ENCODE results near the gene SLC7A1. TPM values are rescaled to one million over a fixed set of nuclear protein-coding genes. Genes with fewer than 3 reads are reported as not detected.
A peak's percentile ranks its signal among the peaks of the same experiment; 100 is the strongest.

SLC7A1 gene
- total and polyA plus RNA-seq, 2 of the 4 experiments (the other 2 are of a cell fraction), result 9.7 to 22.3 TPM

DNA sequence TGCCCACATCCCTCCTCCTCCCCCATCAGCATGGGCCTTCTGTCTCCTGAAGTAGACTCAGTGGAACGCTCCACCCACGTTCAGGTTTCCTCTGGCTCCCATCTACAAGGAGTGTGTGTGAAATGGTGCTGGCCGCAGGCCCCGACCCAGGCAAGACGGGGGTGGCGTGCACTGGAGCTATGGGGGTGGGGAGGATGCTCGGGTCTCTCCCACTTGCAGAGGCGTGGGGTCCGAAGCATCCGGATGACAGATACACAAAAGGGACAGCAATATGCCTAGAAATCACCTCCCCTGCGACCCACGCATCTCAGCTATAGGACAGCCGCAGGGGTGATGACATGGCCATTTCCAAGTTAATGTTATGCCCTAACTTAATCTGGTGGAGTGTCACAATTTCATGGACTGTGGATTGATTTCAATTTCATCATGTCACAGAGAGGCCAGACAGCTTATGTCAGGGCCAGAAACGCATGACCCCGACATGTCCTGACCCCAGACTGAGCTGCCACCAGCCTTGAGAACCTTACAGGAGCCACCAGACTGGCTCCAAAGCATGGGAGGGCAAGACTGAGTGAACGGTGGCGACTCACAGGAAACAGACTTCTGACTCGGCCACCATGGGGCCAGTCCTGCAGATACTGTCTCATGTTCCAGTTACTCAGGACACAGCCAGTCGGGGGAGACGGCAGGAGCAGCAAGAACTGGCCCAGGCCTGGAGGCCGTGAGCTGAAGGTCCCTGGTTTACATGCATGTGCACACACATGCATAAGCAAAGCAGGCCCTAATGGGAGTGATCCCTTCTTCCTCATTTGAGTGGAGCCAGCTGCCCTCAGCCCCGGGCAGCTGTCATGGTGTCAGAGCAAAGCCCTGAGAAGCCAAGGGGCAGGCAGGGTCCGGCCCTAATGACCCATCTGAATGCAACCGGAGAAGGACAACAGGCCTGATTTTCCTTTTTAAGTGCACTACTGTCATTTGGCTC is 82.2 kb downstream of the SLC7A1 start:
- ChIA-PET POLR2A (ENCODE audit: unreplicated experiment) (no interaction called here), CTCF (no interaction called here)
- H2BK15ac ChIP-seq (ENCODE audit: low read depth, low read length), result no peak overlapping the region
- H2BK5ac ChIP-seq (ENCODE audit: low read depth, low read length, poor library complexity, severe bottlenecking), result no peak overlapping the region
- H3K56ac ChIP-seq (ENCODE audit: extremely low read depth, insufficient read depth, low read length), result no peak overlapping the region
- H4K8ac ChIP-seq (ENCODE audit: low read depth in 2 of 2, low read length in 2 of 2), result peak overlapping the region in 1 of 2 experiments; percentile 5; a peak in 1 of 4 replicates
- peak overlapping the region; percentile 12 for H2AFZ ChIP-seq (replicated peaks; ENCODE audit: low read length, poor library complexity)
- H2BK20ac ChIP-seq (ENCODE audit: low read depth, low read length), result no peak overlapping the region
- H3K14ac ChIP-seq (replicated peaks; ENCODE audit: low read depth, low read length), result no peak overlapping the region
- ATAC-seq (ENCODE audit: low read depth), result peak; percentile 42; the same call in 1 of the 2 replicates
- H3K4me3 ChIP-seq (ENCODE audit: insufficient read depth, low read depth, low read length), result no peak overlapping the region
- TF ChIP-seq BHLHE40 (IDR thresholded peaks at IDR 0.05; ENCODE audit: low read depth, low read length) (no peak), POLR2A (IDR thresholded peaks at IDR 0.05; ENCODE audit: low read depth, low read length) (no peak), RCOR1 (IDR thresholded peaks at IDR 0.05; ENCODE audit: insufficient replicate concordance, low read length) (no peak), FOS (IDR thresholded peaks at IDR 0.05; ENCODE audit: low read depth, low read length) (no peak), NFE2L2 (IDR thresholded peaks at IDR 0.05; ENCODE audit: low read depth, low read length) (no peak), CHD1 (IDR thresholded peaks at IDR 0.05; ENCODE audit: low read depth, low read length) (no peak), SMC3 (IDR thresholded peaks at IDR 0.05; ENCODE audit: low read depth, low read length) (no peak), CEBPB (IDR thresholded peaks at IDR 0.05; ENCODE audit: low read depth, low read length) (no peak), RFX5 (IDR thresholded peaks at IDR 0.05; ENCODE audit: low read depth, low read length) (no peak), MAFK (IDR thresholded peaks at IDR 0.05; ENCODE audit: low read depth, low read length) (no peak), RAD21 (IDR thresholded peaks at IDR 0.05; ENCODE audit: low read length) (no peak; the same call in 1 of the 2 replicates)
- TF ChIP-seq, protein P1, sequence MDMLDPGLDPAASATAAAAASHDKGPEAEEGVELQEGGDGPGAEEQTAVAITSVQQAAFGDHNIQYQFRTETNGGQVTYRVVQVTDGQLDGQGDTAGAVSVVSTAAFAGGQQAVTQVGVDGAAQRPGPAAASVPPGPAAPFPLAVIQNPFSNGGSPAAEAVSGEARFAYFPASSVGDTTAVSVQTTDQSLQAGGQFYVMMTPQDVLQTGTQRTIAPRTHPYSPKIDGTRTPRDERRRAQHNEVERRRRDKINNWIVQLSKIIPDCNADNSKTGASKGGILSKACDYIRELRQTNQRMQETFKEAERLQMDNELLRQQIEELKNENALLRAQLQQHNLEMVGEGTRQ (IDR thresholded peaks at IDR 0.05; ENCODE audit: low read depth, low read length), result no peak
- TF ChIP-seq, protein P2, sequence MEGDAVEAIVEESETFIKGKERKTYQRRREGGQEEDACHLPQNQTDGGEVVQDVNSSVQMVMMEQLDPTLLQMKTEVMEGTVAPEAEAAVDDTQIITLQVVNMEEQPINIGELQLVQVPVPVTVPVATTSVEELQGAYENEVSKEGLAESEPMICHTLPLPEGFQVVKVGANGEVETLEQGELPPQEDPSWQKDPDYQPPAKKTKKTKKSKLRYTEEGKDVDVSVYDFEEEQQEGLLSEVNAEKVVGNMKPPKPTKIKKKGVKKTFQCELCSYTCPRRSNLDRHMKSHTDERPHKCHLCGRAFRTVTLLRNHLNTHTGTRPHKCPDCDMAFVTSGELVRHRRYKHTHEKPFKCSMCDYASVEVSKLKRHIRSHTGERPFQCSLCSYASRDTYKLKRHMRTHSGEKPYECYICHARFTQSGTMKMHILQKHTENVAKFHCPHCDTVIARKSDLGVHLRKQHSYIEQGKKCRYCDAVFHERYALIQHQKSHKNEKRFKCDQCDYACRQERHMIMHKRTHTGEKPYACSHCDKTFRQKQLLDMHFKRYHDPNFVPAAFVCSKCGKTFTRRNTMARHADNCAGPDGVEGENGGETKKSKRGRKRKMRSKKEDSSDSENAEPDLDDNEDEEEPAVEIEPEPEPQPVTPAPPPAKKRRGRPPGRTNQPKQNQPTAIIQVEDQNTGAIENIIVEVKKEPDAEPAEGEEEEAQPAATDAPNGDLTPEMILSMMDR (conservative IDR thresholded peaks at IDR 0.05; ENCODE audit: low read depth, low read length), result no peak
- TF ChIP-seq, protein P3, sequence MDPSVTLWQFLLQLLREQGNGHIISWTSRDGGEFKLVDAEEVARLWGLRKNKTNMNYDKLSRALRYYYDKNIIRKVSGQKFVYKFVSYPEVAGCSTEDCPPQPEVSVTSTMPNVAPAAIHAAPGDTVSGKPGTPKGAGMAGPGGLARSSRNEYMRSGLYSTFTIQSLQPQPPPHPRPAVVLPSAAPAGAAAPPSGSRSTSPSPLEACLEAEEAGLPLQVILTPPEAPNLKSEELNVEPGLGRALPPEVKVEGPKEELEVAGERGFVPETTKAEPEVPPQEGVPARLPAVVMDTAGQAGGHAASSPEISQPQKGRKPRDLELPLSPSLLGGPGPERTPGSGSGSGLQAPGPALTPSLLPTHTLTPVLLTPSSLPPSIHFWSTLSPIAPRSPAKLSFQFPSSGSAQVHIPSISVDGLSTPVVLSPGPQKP (IDR thresholded peaks at IDR 0.05; ENCODE audit: borderline replicate concordance, low read depth, low read length), result no peak
- peaks cover 3% of the 10 kb centered on the region; the same call in 1 of the 2 replicates for H3K9me1 ChIP-seq (ENCODE audit: insufficient read depth, low read length)
- peaks cover 4% of the 10 kb centered on the region for H3K4me1 ChIP-seq (ENCODE audit: control insufficient read depth, insufficient read depth, low read length)
- H3K4ac ChIP-seq (ENCODE audit: low read depth, low read length), result no peak overlapping the region; the same call in 1 of the 2 replicates
- DNase-seq, result peak; percentile 63
- intact Hi-C loops (cut with micrococcal nuclease) (no loop called here), dilution Hi-C loops (cut with HindIII; ENCODE audit: low sequenced_read_pairs, unreplicated experiment) (no loop called here), in situ Hi-C loops (cut with MboI; ENCODE audit: low sequenced_read_pairs) (loop anchor here (5.0 kb wide), 1 partner anchor 604 kb away; no protein-coding TSS in a partner anchor)
- H3K9me3 ChIP-seq (ENCODE audit: control insufficient read depth, insufficient read depth, low read length), result no peaks in the 10 kb centered on the region
- H4K91ac ChIP-seq (ENCODE audit: insufficient read depth, low read depth, low read length), result no peak overlapping the region
- no peaks in the 10 kb centered on the region for H3K27me3 ChIP-seq (ENCODE audit: control insufficient read depth, insufficient read depth, low read length)
- peaks cover 48% of the 10 kb centered on the region for H3K36me3 ChIP-seq (ENCODE audit: control insufficient read depth, insufficient read depth, low read length)
- H3K18ac ChIP-seq (ENCODE audit: low read depth, low read length), result no peak overlapping the region
- H3K9ac ChIP-seq (ENCODE audit: low read depth, low read length), result no peak overlapping the region
- no TSS peak for BruUV-seq (replicated peaks)
- H3K79me1 ChIP-seq (ENCODE audit: low read depth in 1 of 2, low read length in 2 of 2), result peaks cover 0 to 14% of the 10 kb centered on the region in 2 experiments; a peak in 2 of 4 replicates
- whole genome bisulfite sequencing, 2 experiments (ENCODE audit: extremely low coverage in 2 of 2, insufficient read length in 1 of 2), result 63% methylated on average over 6 of the region's 24 CpGs; no CpG with 5 or more reads in 1 of the 2 experiments
- H4K5ac ChIP-seq (ENCODE audit: low read depth, low read length), result no peak overlapping the region
- H4K20me1 ChIP-seq (ENCODE audit: insufficient read depth, low read length), result peaks cover 10% of the 10 kb centered on the region
- H3K23ac ChIP-seq (ENCODE audit: low read depth, low read length), result no peak overlapping the region
- no peak overlapping the region for H2AK9ac ChIP-seq (replicated peaks; ENCODE audit: low read depth, low read length, poor library complexity)
- H3K4me2 ChIP-seq (ENCODE audit: low read depth, low read length), result no peak overlapping the region
- H3K27ac ChIP-seq (ENCODE audit: insufficient read depth, low read length), result no peak overlapping the region
- no peak overlapping the region; the same call in 1 of the 2 replicates for H2AK5ac ChIP-seq (ENCODE audit: low read depth, low read length)
- H2BK120ac ChIP-seq (ENCODE audit: low read depth, low read length), result no peak overlapping the region
